GM21526 (cell line): ENCODE measurements around the gene CCR6.

Experiments used
- ATAC-seq: cut with Tn5 transposase; IDR thresholded peaks from one replicate; pipeline ENCODE4 v1.9.1; 2021; ENCODE audit warnings: moderate library complexity; ENCODE audit not compliant: unreplicated experiment, low FRiP score

Gene CCR6

GRCh38 chr6:167140589-167141474 is 17.9 kb downstream of the CCR6 start:
- no peak for ATAC-seq

GRCh38 chr6:167141667-167142432 is 19.0 kb downstream of the CCR6 start:
- ATAC-seq: peak; percentile 53

- ATAC-seq: no peak
Measured at GRCh38 chr6:167142433-167142761, 19.5 kb downstream of the CCR6 start.

GRCh38 chr6:167143041-167143440 is 20.1 kb downstream of the CCR6 start:
- ATAC-seq: no peak

- ATAC-seq: no peak
Measured at GRCh38 chr6:167145461-167145860, 22.6 kb downstream of the CCR6 start.

- no peak for ATAC-seq
Measured at GRCh38 chr6:167146135-167146534, 23.2 kb downstream of the CCR6 start.

GRCh38 chr6:167146977-167147376 is 24.1 kb downstream of the CCR6 start:
- ATAC-seq: no peak

- ATAC-seq: no peak
Measured at GRCh38 chr6:167148021-167148420, 25.1 kb downstream of the CCR6 start.

GRCh38 chr6:167148997-167149396 is 26.1 kb downstream of the CCR6 start:
- ATAC-seq: no peak

- ATAC-seq: peak; percentile 59
Measured at GRCh38 chr6:167150941-167151549, 28.1 kb downstream of the CCR6 start.

GRCh38 chr6:167151648-167152047 is 28.8 kb downstream of the CCR6 start:
- ATAC-seq: no peak

- no peak for ATAC-seq
Measured at GRCh38 chr6:167152862-167153261, 30.0 kb downstream of the CCR6 start.

GRCh38 chr6:167153521-167153959 is 30.6 kb downstream of the CCR6 start:
- ATAC-seq: peak; percentile 47

- no peak for ATAC-seq
Measured at GRCh38 chr6:167154291-167154690, 31.4 kb downstream of the CCR6 start.

GRCh38 chr6:167154895-167155294 is 32.0 kb downstream of the CCR6 start:
- no peak for ATAC-seq

GRCh38 chr6:167157414-167157813 is 34.5 kb downstream of the CCR6 start:
- ATAC-seq: no peak

GRCh38 chr6:167157863-167158262 is 35.0 kb downstream of the CCR6 start, which contains the start of gene GPR31:
GPR31 (minus strand) TSS chr6:167157980; CDS start chr6:167157831, 149 bp downstream.
- ATAC-seq: no peak

- no peak for ATAC-seq
Measured at GRCh38 chr6:167161851-167162467, 39.1 kb downstream of the CCR6 start.

- ATAC-seq: no peak
Measured at GRCh38 chr6:167162591-167162990, 39.7 kb downstream of the CCR6 start.

GRCh38 chr6:167163476-167164011 is 40.6 kb downstream of the CCR6 start:
- ATAC-seq: no peak
